ENCODE data around the gene PTPN11.
"Not testable (repeated sequence)": the region's sequence is repeated elsewhere in the genome, so short reads cannot be mapped to it uniquely, and the experiment has no call there.

Gene PTPN11

GRCh38 chr12:112518365-112518735, 99.6 kb downstream of the PTPN11 start:
- DNase-seq, result no peak

- not testable (repeated sequence) for DNase-seq
Observed at GRCh38 chr12:112519841-112520340, 101.1 kb downstream of the PTPN11 start.

- DNase-seq, result no peak
Observed at GRCh38 chr12:112523856-112524255, 105.1 kb downstream of the PTPN11 start.

- DNase-seq, result no peak
Observed at GRCh38 chr12:112524269-112524668, 105.5 kb downstream of the PTPN11 start.

GRCh38 chr12:112524676-112525425, 106.1 kb downstream of the PTPN11 start:
- DNase-seq, result no peak

- DNase-seq, result no peak
Observed at GRCh38 chr12:112525426-112525809, 106.7 kb downstream of the PTPN11 start.

GRCh38 chr12:112527082-112527481, 108.3 kb downstream of the PTPN11 start:
- no peak for DNase-seq

GRCh38 chr12:112527501-112527900, 108.8 kb downstream of the PTPN11 start:
- DNase-seq, result no peak

- DNase-seq, result no peak
Observed at GRCh38 chr12:112528521-112528920, 109.8 kb downstream of the PTPN11 start.

- no peak for DNase-seq
Observed at GRCh38 chr12:112530941-112531340, 112.2 kb downstream of the PTPN11 start.

- DNase-seq, result no peak
Observed at GRCh38 chr12:112532106-112532505, 113.4 kb downstream of the PTPN11 start.

GRCh38 chr12:112533528-112533927, 114.8 kb downstream of the PTPN11 start:
- no peak for DNase-seq

GRCh38 chr12:112535017-112535416, 116.3 kb downstream of the PTPN11 start:
- DNase-seq, result no peak

- DNase-seq, result no peak
Observed at GRCh38 chr12:112535637-112536366, 117.1 kb downstream of the PTPN11 start.

- DNase-seq, result no peak
Observed at GRCh38 chr12:112536367-112536730, 117.6 kb downstream of the PTPN11 start.

GRCh38 chr12:112537710-112538396, 119.1 kb downstream of the PTPN11 start:
- DNase-seq, result no peak

GRCh38 chr12:112538740-112539139, 120.0 kb downstream of the PTPN11 start:
- no peak for DNase-seq

GRCh38 chr12:112539221-112539620, 120.5 kb downstream of the PTPN11 start:
- DNase-seq, result no peak

GRCh38 chr12:112540021-112540420, 121.3 kb downstream of the PTPN11 start:
- no peak for DNase-seq

GRCh38 chr12:112543751-112544150, 125.0 kb downstream of the PTPN11 start:
- no peak for DNase-seq

- DNase-seq, result no peak
Observed at GRCh38 chr12:112546339-112546738, 127.6 kb downstream of the PTPN11 start.

- DNase-seq, result no peak
Observed at GRCh38 chr12:112546996-112547395, 128.2 kb downstream of the PTPN11 start.

- no peak for DNase-seq
Observed at GRCh38 chr12:112549031-112549430, 130.3 kb downstream of the PTPN11 start.

- DNase-seq, result no peak
Observed at GRCh38 chr12:112551681-112552080, 132.9 kb downstream of the PTPN11 start.
